Measurements from ENCODE around the gene SPTB.

GRCh38 chr14:64843548-64843947 lies 36.2 kb downstream of the SPTB start:
- TF ChIP-seq CTCF (optimal IDR thresholded peaks at IDR 0.05 in 1 of 3, IDR thresholded peaks at IDR 0.05 in 1 of 3, conservative IDR thresholded peaks at IDR 0.05 in 1 of 3; ENCODE audit: extremely low read depth in 1 of 3, insufficient read depth in 2 of 3, low read length in 3 of 3) (no peak), EZH2 (IDR thresholded peaks at IDR 0.05; ENCODE audit: low read length) (no peak)

Measured in keratinocyte (primary cell).